ENCODE results near the gene CHADL. TPM values are rescaled to one million over a fixed set of nuclear protein-coding genes. Genes with fewer than 3 reads are reported as not detected.
A peak's percentile ranks its signal among the peaks of the same experiment; 100 is the strongest.

Gene CHADL
- total RNA-seq (2021), result 0.63 and 0.74 TPM in 2 replicates
- Bru-seq, nascent RNA, result percentile 31 among the genes with signal in this experiment
- BruChase-seq, experiment 1, labeled RNA remaining after a 2-hour chase, result percentile 31 among the genes with signal in this experiment
- percentile 19 among the genes with signal in this experiment for BruChase-seq, experiment 2, labeled RNA remaining after a 6-hour chase
- long read RNA-seq, result 0 reads

- Histone ChIP-seq H3K4me3 (no peak within 1 kb of the TSS), H3F3A (ENCODE audit: insufficient read depth, low read depth) (peaks cover 46% of the 10 kb centered on the region), H3K36me3 (ENCODE audit: low read depth) (no peaks in the 10 kb centered on the region), H3K4me1 (replicated peaks; ENCODE audit: insufficient read depth) (no peaks in the 10 kb centered on the region), H2AFZ (no peak within 1 kb of the TSS), H3K9me3 (ENCODE audit: insufficient read depth, low read depth) (no peaks in the 10 kb centered on the region), H3K27ac (no peak within 1 kb of the TSS), H3K79me2 (ENCODE audit: low read depth) (no peaks in the 10 kb centered on the region), H3K4me2 (no peak within 1 kb of the TSS), H4K20me1 (ENCODE audit: insufficient read depth) (peaks cover 1% of the 10 kb centered on the region; the same call in 1 of the 2 replicates), H3K9me2 (ENCODE audit: insufficient read depth) (no peaks in the 10 kb centered on the region), H3K27me3 (ENCODE audit: insufficient read depth, low read depth) (no peaks in the 10 kb centered on the region)
- ChIA-PET POLR2A (ENCODE audit: unreplicated experiment) (no interaction called here), CTCF (no interaction called here)
- no TSS peak for BruUV-seq (replicated peaks)
- no peak for DNase-seq
- intact Hi-C loops (cut with micrococcal nuclease; ENCODE audit: unreplicated experiment), result no loop called here
- TF ChIP-seq EZH2 (IDR thresholded peaks at IDR 0.05; ENCODE audit: low read depth) (no peak), CTCF (conservative IDR thresholded peaks at IDR 0.05) (no peak)
Measured at GRCh38 chr22:41240377-41241132, at the start of gene CHADL. Gene CHADL (minus strand): TSS chr22:41240931. CDS start chr22:41240881, 50 bp downstream.

GRCh38 chr22:41289671-41290070 lies 48.9 kb upstream of the CHADL start:
- CTCF ChIA-PET, result no interaction called here
- H3K4me2 ChIP-seq, result peak overlapping the region; percentile 96

More at GRCh38 chr22:41289671-41290070, 48.9 kb upstream of the CHADL start:
- Histone ChIP-seq H4K20me1 (ENCODE audit: insufficient read depth) (peaks cover 6% of the 10 kb centered on the region), H3K9me2 (ENCODE audit: insufficient read depth) (no peaks in the 10 kb centered on the region), H3K27ac (peak overlapping the region; percentile 93), H3K79me2 (ENCODE audit: low read depth) (peaks cover 20% of the 10 kb centered on the region), H3K36me3 (ENCODE audit: low read depth) (no peaks in the 10 kb centered on the region), H3K27me3 (ENCODE audit: insufficient read depth, low read depth) (no peaks in the 10 kb centered on the region), H3K9me3 (ENCODE audit: insufficient read depth, low read depth) (no peaks in the 10 kb centered on the region), H2AFZ (no peak overlapping the region), H3F3A (ENCODE audit: insufficient read depth, low read depth) (peaks cover 65% of the 10 kb centered on the region), H3K4me1 (replicated peaks; ENCODE audit: insufficient read depth) (peaks cover 53% of the 10 kb centered on the region), H3K4me3 (no peak overlapping the region)
- TF ChIP-seq EZH2 (IDR thresholded peaks at IDR 0.05; ENCODE audit: low read depth) (no peak), CTCF (conservative IDR thresholded peaks at IDR 0.05) (no peak)
- intact Hi-C loops (cut with micrococcal nuclease; ENCODE audit: unreplicated experiment), result loop anchor here (5.0 kb wide), 2 partner anchors 78 to 93 kb away; partner anchors contain the start of gene TEF
- DNase-seq, result no peak
- POLR2A ChIA-PET (ENCODE audit: unreplicated experiment), result interaction anchor here (0.6 kb wide), 1 partner anchor 944 kb away, joined by 3 read pairs; no protein-coding TSS in a partner anchor
- BruUV-seq (replicated peaks), result no TSS peak

Data from PC-9 (cell line).